HepG2 (cell line): ENCODE results near the gene SMIM1. TPM values are rescaled to one million over a fixed set of nuclear protein-coding genes. Genes with fewer than 3 reads are reported as not detected.
"Not testable (repeated sequence)": the region's sequence is repeated elsewhere in the genome, so short reads cannot be mapped to it uniquely, and the experiment has no call there.

Source experiments
- ATAC-seq: fragments of 200-7000 bp; cut with Tn5 transposase; 3 replicates; pipeline ENCODE4 v1.9.1; 2020; ENCODE audit warnings: mild to moderate bottlenecking, moderate library complexity
- BruUV-seq: library from RNA; stranded (reverse); fragments of 400-500 nt; replicated peaks from 2 replicates; lab custom pipeline; 2021; lab: Mats Ljungman, UMichigan
- CTCF ChIA-PET: fragments of 300-600 bp; formaldehyde crosslinking; extraction: SDS; loops from one replicate; lab custom pipeline; 2021; ENCODE audit warnings: low total read pairs, inconsistent platforms, low intra/inter-chr PET ratio; lab: Yijun Ruan, JAX
- POLR2A ChIA-PET: fragments of 350-600 bp; sonication (Branson Sonifier 250); formaldehyde crosslinking; loops from one replicate; lab custom pipeline; 2020; ENCODE audit warnings: antibody characterized with exemption, inconsistent platforms; lab: Yijun Ruan, JAX
- DNase-seq: peaks from one replicate; pipeline ENCODE4 v3.0.0-alpha.2; 2015; ENCODE audit warnings: low spot score
- FAIRE-seq: peaks from 3 replicates; lab custom pipeline; 2011; peaks lifted over from hg19 to GRCh38; lab: Jason Lieb, UNC
- H2AFZ ChIP-seq: one replicate; pipeline ENCODE4 v1.6.1; 2011; ENCODE audit warnings: low read length, inconsistent platforms
- H3K27ac ChIP-seq: fragments of 300-600 bp; 3 replicates; pipeline ENCODE4 v1.8.0; 2011; ENCODE audit warnings: mixed run types, mild to moderate bottlenecking, mixed read lengths, low read length, inconsistent platforms; ENCODE audit not compliant: insufficient read depth; ENCODE audit errors: extremely low read length
- H3K27me3 ChIP-seq, 2 experiments: fragments of 200-600 bp in 1 of 2; 2 replicates in 1 of 2; 3 replicates in 1 of 2; pipeline versions ENCODE4 v1.6.0 to v1.8.0; 2011; ENCODE audit warnings: low read length in 2 of 2, mild to moderate bottlenecking in 2 of 2, moderate library complexity in 2 of 2, inconsistent platforms in 1 of 2; ENCODE audit not compliant: insufficient read depth in 2 of 2, control insufficient read depth in 1 of 2
- H3K36me3 ChIP-seq, 2 experiments: fragments of 200-600 bp in 1 of 2; replicated peaks in 1 of 2; 2 replicates in 1 of 2; 3 replicates in 1 of 2; pipeline versions ENCODE4 v1.5.1 to v1.8.0; 2011; ENCODE audit warnings: low read length in 2 of 2, inconsistent platforms in 1 of 2; ENCODE audit not compliant: insufficient read depth in 2 of 2, control insufficient read depth in 1 of 2
- H3K4me1 ChIP-seq: 2 replicates; pipeline ENCODE4 v1.5.1; 2012; ENCODE audit warnings: low read length, inconsistent platforms; ENCODE audit not compliant: insufficient read depth
- H3K4me2 ChIP-seq: 2 replicates; pipeline ENCODE4 v1.6.0; 2011; ENCODE audit warnings: low read depth, low read length, inconsistent platforms
- H3K4me3 ChIP-seq, 3 experiments: fragments of 200-600 bp in 1 of 3; sonication (generic), shearing (Covaris generic) in 1 of 3; replicated peaks in 1 of 3; 2 replicates each; pipeline ENCODE4 v1.5.1; 2011 to 2016; ENCODE audit warnings: low read length in 3 of 3, inconsistent platforms in 2 of 3, low read depth in 2 of 3, mild to moderate bottlenecking in 2 of 3, control low read depth in 1 of 3, mixed read lengths in 1 of 3; ENCODE audit not compliant: insufficient read depth in 1 of 3
- H3K79me2 ChIP-seq: one replicate; pipeline ENCODE4 v1.6.1; 2011; ENCODE audit warnings: low read length, inconsistent platforms; ENCODE audit not compliant: insufficient read depth
- H3K9ac ChIP-seq: 2 replicates; pipeline ENCODE4 v1.6.0; 2011; ENCODE audit warnings: mild to moderate bottlenecking, low read depth, low read length, inconsistent platforms; ENCODE audit not compliant: insufficient read depth
- H3K9me3 ChIP-seq: 2 replicates; pipeline ENCODE4 v1.5.1; 2012; ENCODE audit warnings: mild to moderate bottlenecking, low read length
- H4K20me1 ChIP-seq: 2 replicates; pipeline ENCODE4 v1.6.0; 2011; ENCODE audit warnings: inconsistent platforms, mild to moderate bottlenecking, low read length, moderate library complexity; ENCODE audit not compliant: insufficient read depth
- CERS6 ChIP-seq: sonication (generic); formaldehyde crosslinking; IDR thresholded peaks from 2 replicates; pipeline ENCODE4 v1.5.0; 2020; ENCODE audit warnings: missing genetic modification reagents
- IKZF1 ChIP-seq: fragments of 450-650 bp; IDR thresholded peaks from 2 replicates; pipeline ENCODE4 v1.7.1; 2016
- NFYB ChIP-seq: sonication (generic); formaldehyde crosslinking; IDR thresholded peaks from 2 replicates; pipeline ENCODE4 v1.4.0; 2020; ENCODE audit warnings: missing genetic modification reagents
- RAD51 ChIP-seq: fragments of 450-650 bp; IDR thresholded peaks from 2 replicates; pipeline ENCODE4 v1.6.1; 2016; ENCODE audit warnings: borderline replicate concordance
- SATB2 ChIP-seq: sonication (generic); formaldehyde crosslinking; IDR thresholded peaks from 2 replicates; pipeline ENCODE4 v1.5.0; 2020; ENCODE audit warnings: missing genetic modification reagents
- TCF7 ChIP-seq: sonication (generic); IDR thresholded peaks from 2 replicates; pipeline ENCODE4 v1.6.1; 2016; ENCODE audit warnings: antibody characterized with exemption, low read depth
- WGBS: methylation state at CpG from one replicate; pipeline ENCODE4 v1.1.6; 2017; ENCODE audit warnings: low lambda C conversion rate; 5-methylcytosine and 5-hydroxymethylcytosine counted together
- in situ Hi-C: cut with HindIII; loops from 2 replicates; pipeline ENCODE4 v1.10.0; 2017; ENCODE audit warnings: low pct_unique_long_range_greater_than_20kb; ENCODE audit not compliant: extremely low pct_ligation_motif_present
- intact Hi-C: fragments of 100-400 bp; cut with micrococcal nuclease; formaldehyde crosslinking; loops from one replicate; pipeline ENCODE4 v1.10.0; 2022; ENCODE audit not compliant: unreplicated experiment
- polyA plus RNA-seq, 8 experiments: library from polyadenylated mRNA; depleted of rRNA in 3 of 8; stranded (reverse) in 7 of 8; unstranded in 1 of 8; fragments of >200 nt; fragmentation: Illumina TruSeq in 4 of 8; extraction: Trizol in 4 of 8; gene quantifications; 2 replicates each; pipeline versions ENCODE4 v1.2.1 to v1.2.3, GENCODE V29; 2011 to 2016; ENCODE audit warnings: low read depth in 4 of 8, missing spikeins in 1 of 8, mixed read lengths in 1 of 8; ENCODE audit not compliant: insufficient read depth in 1 of 8
- total RNA-seq, 5 experiments: library from RNA; depleted of rRNA; stranded (reverse); fragments of >200 nt; fragmentation: Illumina TruSeq; extraction: Trizol; gene quantifications; 2 replicates each; pipeline ENCODE4 v1.2.3, GENCODE V29; 2016; ENCODE audit warnings: low read depth in 1 of 5

SMIM1 gene
- total and polyA plus RNA-seq, 2 of the 13 experiments (the other 11 are each of a cell fraction or from before 2014, with no cell fraction given), result 12.4 to 56.3 TPM

- intact Hi-C loops, result no loop called here
- no peak for DNase-seq
- no TSS peak for BruUV-seq
Observed at GRCh38 chr1:3799976-3800685, 27.6 kb downstream of the SMIM1 start.

GRCh38 chr1:3800795-3801194 is 28.2 kb downstream of the SMIM1 start:
- H2AFZ ChIP-seq, in situ Hi-C loops, DNase-seq, POLR2A ChIA-PET, H3K79me2 ChIP-seq, H3K4me3 ChIP-seq, FAIRE-seq, H3K9me3 ChIP-seq, H3K9ac ChIP-seq, H3K36me3 ChIP-seq, H3K4me2 ChIP-seq, H4K20me1 ChIP-seq, BruUV-seq, ATAC-seq, H3K27ac ChIP-seq: not testable (repeated sequence)
- WGBS, result 22% methylated on average over 3 of the region's 3 CpGs
- CTCF ChIA-PET, result interaction anchor here (2.7 kb wide), 1 partner anchor 15 kb away, joined by 10 read pairs; no protein-coding TSS in a partner anchor
- intact Hi-C loops, result loop anchor here (1.0 kb wide), 1 partner anchor 15 kb away; no protein-coding TSS in a partner anchor
- H3K4me1 ChIP-seq, result peaks cover 30% of the 10 kb centered on the region
- peaks cover 0 to 21% of the 10 kb centered on the region in 2 experiments; a peak in 2 of 5 replicates for H3K27me3 ChIP-seq

More at GRCh38 chr1:3799976-3800685, 27.6 kb downstream of the SMIM1 start:
- H2AFZ ChIP-seq, result no peak overlapping the region
- FAIRE-seq, result no peak
- POLR2A ChIA-PET, result no interaction called here
- H3K4me1 ChIP-seq, result peaks cover 31% of the 10 kb centered on the region
- H3K9me3 ChIP-seq, result no peaks in the 10 kb centered on the region
- no peak overlapping the region for H3K27ac ChIP-seq
- WGBS, result 50% methylated on average over 4 of the region's 11 CpGs
- H3K36me3 ChIP-seq, result no peaks in the 10 kb centered on the region
- H3K27me3 ChIP-seq, result peaks cover 0 to 15% of the 10 kb centered on the region in 2 experiments; a peak in 2 of 5 replicates
- CTCF ChIA-PET, result interaction anchor here (2.7 kb wide), 1 partner anchor 15 kb away, joined by 10 read pairs; no protein-coding TSS in a partner anchor
- 0 out of 2 replicates have a peak, but pooled peaks cover 3% of the 10 kb centered on the region for H4K20me1 ChIP-seq
- H3K4me2 ChIP-seq, result peak overlapping the region; percentile 38
- 0 out of 2 replicates have a peak, but pooled peaks have one; percentile 12 for TF ChIP-seq NFYB (CRISPR knock-in tag)
- no peak for TF ChIP-seq CERS6 (CRISPR knock-in tag)
- no peak for TF ChIP-seq TCF7
- TF ChIP-seq SATB2, result no peak
- no peak for TF ChIP-seq IKZF1
- TF ChIP-seq RAD51, result no peak
- ATAC-seq, result 0 out of 3 replicates have a peak, but pooled peaks have one; percentile 11
- no peak overlapping the region for H3K4me3 ChIP-seq
- no peak overlapping the region for H3K9ac ChIP-seq
- in situ Hi-C loops, result no loop called here
- H3K79me2 ChIP-seq, result peaks cover 5% of the 10 kb centered on the region
